Suprapubic skin (tissue), 4 donors: ENCODE results near the gene THSD7A. TPM values are rescaled to one million over a fixed set of nuclear protein-coding genes. Genes with fewer than 3 reads are reported as not detected.

Experiments used
- DNase-seq, 2 donors: peaks; one replicate each; pipeline ENCODE4 v3.0.0-alpha.2; 2019; ENCODE audit warnings: low spot score in 2 of 2
- H3K27ac ChIP-seq: fragments of 200-600 bp; sonication (generic); one replicate; pipeline ENCODE4 v1.5.1; 2019
- H3K27me3 ChIP-seq: fragments of 200-600 bp; sonication (generic); one replicate; pipeline ENCODE4 v1.5.1; 2019
- H3K36me3 ChIP-seq: fragments of 200-600 bp; sonication (generic); one replicate; pipeline ENCODE4 v1.5.1; 2019
- H3K4me1 ChIP-seq: fragments of 200-600 bp; sonication (generic); one replicate; pipeline ENCODE4 v1.5.1; 2019
- H3K4me3 ChIP-seq: fragments of 200-600 bp; sonication (generic); one replicate; pipeline ENCODE4 v1.5.1; 2019; ENCODE audit warnings: mild to moderate bottlenecking
- H3K9me3 ChIP-seq: fragments of 200-600 bp; sonication (generic); one replicate; pipeline ENCODE4 v1.5.1; 2019
- CTCF ChIP-seq, 2 donors: fragments of 200-600 bp in 1 of 2; fragments of 450-650 bp in 1 of 2; sonication (generic) in 1 of 2; IDR thresholded peaks; one replicate each; pipeline ENCODE4 v1.5.1; 2016 to 2019; ENCODE audit warnings: antibody characterized with exemption in 2 of 2, mild to moderate bottlenecking in 1 of 2, moderate library complexity in 1 of 2
- EP300 ChIP-seq: sonication (generic); formaldehyde crosslinking; IDR thresholded peaks from one replicate; pipeline ENCODE4 v1.6.1; 2017; ENCODE audit warnings: antibody characterized with exemption
- POLR2A ChIP-seq, 2 donors: fragments of 450-650 bp; IDR thresholded peaks; one replicate each; pipeline ENCODE4 v1.6.1; 2017; ENCODE audit warnings: antibody characterized with exemption in 2 of 2, mild to moderate bottlenecking in 2 of 2, moderate library complexity in 2 of 2
- POLR2AphosphoS5 ChIP-seq, 3 donors: sonication (generic); formaldehyde crosslinking; IDR thresholded peaks; one replicate each; pipeline ENCODE4 v1.6.1; 2017; ENCODE audit warnings: antibody characterized with exemption in 3 of 3
- WGBS: methylation state at CpG from one replicate; pipeline ENCODE4 v1.1.5; 2018; 5-methylcytosine and 5-hydroxymethylcytosine counted together
- total RNA-seq, 4 donors: library from RNA; depleted of rRNA; stranded (reverse); fragments of >200 nt; gene quantifications; one replicate each; pipeline ENCODE4 v1.1.0, GENCODE V29; 2016

THSD7A gene
- total RNA-seq, 4 donors from 2014 or later = 0.42 to 5.4 (median 1.2) TPM

GRCh38 chr7:11830582-11831155 is 1.3 kb downstream of the THSD7A start:
- DNase-seq = no peak
- Histone ChIP-seq H3K4me1 (peaks cover 15% of the 10 kb centered on the region), H3K27ac (no peak overlapping the region), H3K27me3 (peaks cover 7% of the 10 kb centered on the region), H3K36me3 (no peaks in the 10 kb centered on the region), H3K9me3 (no peaks in the 10 kb centered on the region), H3K4me3 (peak overlapping the region; percentile 57)
- 5% methylated on average over 7 of the region's 7 CpGs for WGBS
- no peak for TF ChIP-seq POLR2AphosphoS5 (IDR thresholded peaks at IDR 0.05)
- TF ChIP-seq POLR2A (IDR thresholded peaks at IDR 0.05) = no peak

GRCh38 chr7:11829954-11830353 is 2.0 kb downstream of the THSD7A start:
- Histone ChIP-seq H3K27me3 (peaks cover 7% of the 10 kb centered on the region), H3K9me3 (no peaks in the 10 kb centered on the region), H3K36me3 (no peaks in the 10 kb centered on the region), H3K4me1 (peaks cover 15% of the 10 kb centered on the region), H3K27ac (no peak overlapping the region), H3K4me3 (no peak overlapping the region)
- DNase-seq = no peak
- TF ChIP-seq POLR2A (IDR thresholded peaks at IDR 0.05) (no peak), POLR2AphosphoS5 (IDR thresholded peaks at IDR 0.05) (no peak), CTCF (IDR thresholded peaks at IDR 0.05) (no peak), EP300 (no peak)

GRCh38 chr7:11819947-11820346 is 12.1 kb downstream of the THSD7A start:
- no peaks in the 10 kb centered on the region for H3K36me3 ChIP-seq
- no peak for DNase-seq
- H3K9me3 ChIP-seq = no peaks in the 10 kb centered on the region
- H3K4me3 ChIP-seq = no peak overlapping the region
- no peak overlapping the region for H3K27ac ChIP-seq
- no peaks in the 10 kb centered on the region for H3K27me3 ChIP-seq
- WGBS = 95% methylated on average over 11 of the region's 11 CpGs
- TF ChIP-seq EP300 = no peak
- TF ChIP-seq CTCF (IDR thresholded peaks at IDR 0.05) = no peak
- no peak for TF ChIP-seq POLR2A (IDR thresholded peaks at IDR 0.05)
- TF ChIP-seq POLR2AphosphoS5 (IDR thresholded peaks at IDR 0.05) = no peak
- H3K4me1 ChIP-seq = no peaks in the 10 kb centered on the region

GRCh38 chr7:11819271-11819670 is 12.7 kb downstream of the THSD7A start:
- DNase-seq = no peak
- H3K9me3 ChIP-seq = no peaks in the 10 kb centered on the region
- H3K27me3 ChIP-seq = no peaks in the 10 kb centered on the region
- 94% methylated on average over 5 of the region's 5 CpGs for WGBS
- no peak overlapping the region for H3K4me3 ChIP-seq
- H3K36me3 ChIP-seq = no peaks in the 10 kb centered on the region
- H3K4me1 ChIP-seq = no peaks in the 10 kb centered on the region
- TF ChIP-seq POLR2A (IDR thresholded peaks at IDR 0.05) (no peak), CTCF (IDR thresholded peaks at IDR 0.05) (no peak), EP300 (no peak), POLR2AphosphoS5 (IDR thresholded peaks at IDR 0.05) (no peak)
- no peak overlapping the region for H3K27ac ChIP-seq

GRCh38 chr7:11818281-11818680 is 13.7 kb downstream of the THSD7A start:
- no peak overlapping the region for H3K4me3 ChIP-seq
- TF ChIP-seq POLR2A (IDR thresholded peaks at IDR 0.05) (no peak), CTCF (IDR thresholded peaks at IDR 0.05) (no peak), EP300 (no peak), POLR2AphosphoS5 (IDR thresholded peaks at IDR 0.05) (no peak)
- H3K36me3 ChIP-seq = no peaks in the 10 kb centered on the region
- WGBS = 85% methylated on average over 4 of the region's 4 CpGs
- H3K4me1 ChIP-seq = no peaks in the 10 kb centered on the region
- H3K9me3 ChIP-seq = no peaks in the 10 kb centered on the region
- H3K27me3 ChIP-seq = no peaks in the 10 kb centered on the region
- DNase-seq = no peak
- no peak overlapping the region for H3K27ac ChIP-seq
